GOT3 (cell line): ENCODE data around the gene PRUNE2.
A peak's percentile ranks its signal among the peaks of the same experiment; 100 is the strongest.
"Not testable (repeated sequence)": the region's sequence is repeated elsewhere in the genome, so short reads cannot be mapped to it uniquely, and the experiment has no call there.

ENCODE experiments used
- DNase-seq: peaks from one replicate; lab custom pipeline; 2025; ENCODE audit warnings: mixed read lengths; lab: John Stamatoyannopoulos, UW

Gene PRUNE2

GRCh38 chr9:76697554-76697953 lies 208.4 kb downstream of the PRUNE2 start:
- DNase-seq: no peak

GRCh38 chr9:76697081-76697480 lies 208.8 kb downstream of the PRUNE2 start:
- no peak for DNase-seq

GRCh38 chr9:76693912-76694311 lies 212.0 kb downstream of the PRUNE2 start:
- DNase-seq: no peak

- DNase-seq: no peak
These were observed 213.3 kb downstream of the PRUNE2 start for GRCh38 chr9:76692458-76693129.

GRCh38 chr9:76691517-76692313 lies 214.2 kb downstream of the PRUNE2 start:
- no peak for DNase-seq

GRCh38 chr9:76690973-76691370 lies 214.9 kb downstream of the PRUNE2 start:
- no peak for DNase-seq

GRCh38 chr9:76690246-76690972 lies 215.5 kb downstream of the PRUNE2 start:
- DNase-seq: no peak

GRCh38 chr9:76688471-76689238 lies 217.3 kb downstream of the PRUNE2 start:
- no peak for DNase-seq

GRCh38 chr9:76687861-76688391 lies 218.0 kb downstream of the PRUNE2 start:
- DNase-seq: peak; percentile 25

GRCh38 chr9:76686756-76687155 lies 219.2 kb downstream of the PRUNE2 start:
- no peak for DNase-seq

GRCh38 chr9:76684213-76684612 lies 221.7 kb downstream of the PRUNE2 start:
- no peak for DNase-seq

GRCh38 chr9:76681556-76681955 lies 224.4 kb downstream of the PRUNE2 start:
- no peak for DNase-seq

- DNase-seq: no peak
These were observed 225.0 kb downstream of the PRUNE2 start for GRCh38 chr9:76680716-76681425.

- DNase-seq: no peak
These were observed 228.3 kb downstream of the PRUNE2 start for GRCh38 chr9:76677481-76678055.

- no peak for DNase-seq
These were observed 229.1 kb downstream of the PRUNE2 start for GRCh38 chr9:76676857-76677256.

GRCh38 chr9:76667521-76667957 lies 238.4 kb downstream of the PRUNE2 start:
- DNase-seq: no peak

GRCh38 chr9:76665966-76666365 lies 239.9 kb downstream of the PRUNE2 start:
- DNase-seq: not testable (repeated sequence)

GRCh38 chr9:76665458-76665857 lies 240.5 kb downstream of the PRUNE2 start:
- DNase-seq: no peak

- DNase-seq: no peak
These were observed 241.8 kb downstream of the PRUNE2 start for GRCh38 chr9:76664120-76664519.

- DNase-seq: no peak
These were observed 243.2 kb downstream of the PRUNE2 start for GRCh38 chr9:76662476-76663281.
